H1 (cell line): ENCODE results near the gene KRTAP15-1. TPM values are rescaled to one million over a fixed set of nuclear protein-coding genes. Genes with fewer than 3 reads are reported as not detected.

Experiments used
- CTCF ChIA-PET: fragments of 300-600 bp; sonication (Branson Sonifier 250); formaldehyde crosslinking; loops from one replicate; lab custom pipeline; 2021; ENCODE audit not compliant: partially characterized antibody; lab: Charles Lee
- POLR2A ChIA-PET: fragments of 300-600 bp; sonication (Branson Sonifier 250); formaldehyde crosslinking; loops from one replicate; lab custom pipeline; 2021; ENCODE audit warnings: inconsistent platforms; ENCODE audit not compliant: partially characterized antibody; lab: Charles Lee
- DNase-seq, 2 experiments: peaks; one replicate each; pipeline versions ENCODE4 v3.0.0 to v3.0.0-alpha.2; 2010 to 2022; ENCODE audit warnings: low spot score in 2 of 2, low read depth in 1 of 2, mixed read lengths in 1 of 2
- FAIRE-seq: peaks from 2 replicates; lab custom pipeline; 2011; peaks lifted over from hg19 to GRCh38; lab: Jason Lieb, UNC
- H2AFZ ChIP-seq: 2 replicates; pipeline ENCODE4 v1.8.1; 2012; ENCODE audit warnings: low read length, inconsistent platforms
- H2AK5ac ChIP-seq: 2 replicates; pipeline ENCODE4 v1.6.1; 2013; ENCODE audit warnings: low read depth, low read length
- H2BK120ac ChIP-seq: replicated peaks from 2 replicates; pipeline ENCODE3; 2013; ENCODE audit warnings: low read depth, low read length, inconsistent platforms
- H2BK12ac ChIP-seq: 2 replicates; pipeline ENCODE4 v1.6.1; 2013; ENCODE audit warnings: low read depth, low read length
- H2BK15ac ChIP-seq: 2 replicates; pipeline ENCODE4 v1.6.1; 2013; ENCODE audit warnings: low read length
- H2BK20ac ChIP-seq: 2 replicates; pipeline ENCODE4 v1.6.1; 2013; ENCODE audit warnings: low read length
- H2BK5ac ChIP-seq: 2 replicates; pipeline ENCODE4 v1.6.1; 2013; ENCODE audit warnings: low read depth, low read length
- H3K14ac ChIP-seq: 2 replicates; pipeline ENCODE4 v1.6.1; 2013; ENCODE audit warnings: inconsistent platforms; ENCODE audit not compliant: insufficient read length
- H3K18ac ChIP-seq: 2 replicates; pipeline ENCODE4 v1.6.1; 2013; ENCODE audit warnings: low read length; ENCODE audit errors: extremely low read depth
- H3K23ac ChIP-seq: 2 replicates; pipeline ENCODE4 v1.6.1; 2013; ENCODE audit warnings: inconsistent platforms; ENCODE audit not compliant: insufficient read length
- H3K23me2 ChIP-seq: 2 replicates; pipeline ENCODE4 v1.6.1; 2013; ENCODE audit warnings: low read depth, low read length
- H3K27ac ChIP-seq: 2 replicates; pipeline ENCODE4 v1.6.1; 2011; ENCODE audit warnings: low read depth, low read length, inconsistent platforms
- H3K27me3 ChIP-seq, 4 experiments: replicated peaks in 1 of 4; 1 replicate in 1 of 4; 2 replicates in 3 of 4; pipeline versions ENCODE4 v1.6.1 to v1.8.1; 2011 to 2013; ENCODE audit warnings: low read length in 3 of 4, mild to moderate bottlenecking in 3 of 4, inconsistent platforms in 2 of 4, mixed read lengths in 2 of 4, moderate library complexity in 1 of 4; ENCODE audit not compliant: control insufficient read depth in 3 of 4, insufficient read depth in 3 of 4; ENCODE audit errors: extremely low read depth in 1 of 4
- H3K36me3 ChIP-seq, 4 experiments: 2 replicates each; pipeline versions ENCODE4 v1.6.1 to v1.8.1; 2011 to 2013; ENCODE audit warnings: mild to moderate bottlenecking in 4 of 4, low read length in 3 of 4, moderate library complexity in 2 of 4, control low read depth in 1 of 4, inconsistent platforms in 1 of 4; ENCODE audit not compliant: insufficient read depth in 4 of 4, control insufficient read depth in 2 of 4
- H3K4ac ChIP-seq: replicated peaks from 2 replicates; pipeline ENCODE3; 2013; ENCODE audit warnings: low read length, low read depth, mixed read lengths, inconsistent platforms; ENCODE audit not compliant: insufficient read length
- H3K4me1 ChIP-seq, 4 experiments: replicated peaks in 1 of 4; 1 replicate in 1 of 4; 2 replicates in 3 of 4; pipeline versions ENCODE4 v1.6.1 to v1.8.1; 2011 to 2013; ENCODE audit warnings: low read length in 3 of 4, inconsistent platforms in 2 of 4, mixed read lengths in 1 of 4; ENCODE audit not compliant: insufficient read depth in 4 of 4, control insufficient read depth in 3 of 4
- H3K4me2 ChIP-seq, 2 experiments: 2 replicates each; pipeline versions ENCODE4 v1.6.1 to v1.8.1; 2011 to 2013; ENCODE audit warnings: low read depth in 2 of 2, low read length in 2 of 2, control low read depth in 1 of 2, inconsistent platforms in 1 of 2, mild to moderate bottlenecking in 1 of 2; ENCODE audit not compliant: insufficient read depth in 1 of 2
- H3K4me3 ChIP-seq, 4 experiments: fragments of 200-600, 300-600 bp in 1 of 4; sonication (generic), shearing (Covaris generic), sonication (Bioruptor Twin) in 1 of 4; 2 replicates each; pipeline versions ENCODE4 v1.5.1 to v1.8.1; 2011 to 2016; ENCODE audit warnings: low read length in 4 of 4, low read depth in 3 of 4, control low read depth in 2 of 4, inconsistent platforms in 2 of 4, mild to moderate bottlenecking in 2 of 4, mixed read lengths in 1 of 4, moderate library complexity in 1 of 4; ENCODE audit not compliant: insufficient read depth in 2 of 4; ENCODE audit errors: extremely low read depth in 1 of 4
- H3K56ac ChIP-seq: replicated peaks from 2 replicates; pipeline ENCODE3; 2013; ENCODE audit warnings: low read depth, mild to moderate bottlenecking, mixed read lengths, low read length, inconsistent platforms; ENCODE audit not compliant: insufficient read length
- H3K79me1 ChIP-seq: 2 replicates; pipeline ENCODE4 v1.6.1; 2013; ENCODE audit warnings: low read depth, low read length, control low read depth
- H3K79me2 ChIP-seq, 2 experiments: 2 replicates each; pipeline versions ENCODE4 v1.6.1 to v1.8.1; 2012 to 2013; ENCODE audit warnings: low read length in 2 of 2, mild to moderate bottlenecking in 2 of 2, inconsistent platforms in 1 of 2; ENCODE audit not compliant: insufficient read depth in 2 of 2, control insufficient read depth in 1 of 2
- H3K9ac ChIP-seq, 4 experiments: replicated peaks in 1 of 4; 1 replicate in 1 of 4; 2 replicates in 3 of 4; pipeline versions ENCODE4 v1.6.1 to v1.8.1; 2011 to 2013; ENCODE audit warnings: low read depth in 3 of 4, low read length in 3 of 4, control low read depth in 2 of 4, mild to moderate bottlenecking in 2 of 4, moderate library complexity in 2 of 4, inconsistent platforms in 1 of 4; ENCODE audit errors: extremely low read depth in 1 of 4
- H3K9me3 ChIP-seq, 2 experiments: 2 replicates each; pipeline versions ENCODE4 v1.6.1 to v1.8.1; 2012 to 2013; ENCODE audit warnings: mild to moderate bottlenecking in 2 of 2, moderate library complexity in 2 of 2, control low read depth in 1 of 2, inconsistent platforms in 1 of 2, low read depth in 1 of 2, low read length in 1 of 2, mixed read lengths in 1 of 2; ENCODE audit not compliant: insufficient read depth in 2 of 2
- H4K20me1 ChIP-seq, 2 experiments: replicated peaks in 1 of 2; 2 replicates each; pipeline versions ENCODE3 to v1.8.1; 2011 to 2013; ENCODE audit warnings: inconsistent platforms in 2 of 2, low read length in 2 of 2, mild to moderate bottlenecking in 1 of 2; ENCODE audit not compliant: insufficient read depth in 2 of 2, control insufficient read depth in 1 of 2
- H4K5ac ChIP-seq: 2 replicates; pipeline ENCODE4 v1.6.1; 2013; ENCODE audit warnings: low read length, low read depth, mixed read lengths, inconsistent platforms; ENCODE audit not compliant: insufficient read length
- H4K8ac ChIP-seq: 2 replicates; pipeline ENCODE4 v1.8.0; 2013; ENCODE audit warnings: mild to moderate bottlenecking, moderate library complexity, low read length, inconsistent platforms; ENCODE audit not compliant: insufficient read depth; ENCODE audit errors: extremely low read depth
- H4K91ac ChIP-seq: replicated peaks from 2 replicates; pipeline ENCODE3; 2013; ENCODE audit warnings: low read length, mixed read lengths, inconsistent platforms; ENCODE audit not compliant: insufficient read length
- PHF8 ChIP-seq: fragments of 200-600 bp; sonication (generic); conservative IDR thresholded peaks from 2 replicates; pipeline ENCODE4 v1.7.1; 2012; ENCODE audit warnings: low read depth, mild to moderate bottlenecking, inconsistent platforms, low read length, moderate library complexity
- RAD21 ChIP-seq, 2 experiments: IDR thresholded peaks in 1 of 2; conservative IDR thresholded peaks in 1 of 2; 2 replicates each; pipeline ENCODE4 v1.6.1; 2011; ENCODE audit warnings: low read depth in 2 of 2, low read length in 2 of 2, improper control_type of control experiment in 1 of 2, inconsistent platforms in 1 of 2, mild to moderate bottlenecking in 1 of 2, moderate library complexity in 1 of 2
- WGBS, 2 experiments: shearing (Covaris generic) in 1 of 2; methylation state at CpG; one replicate each; pipeline versions ENCODE4 v1.1.6 to v1.1.7; 2013 to 2015; ENCODE audit warnings: low lambda C conversion rate in 2 of 2, mixed read lengths in 2 of 2, inconsistent platforms in 1 of 2, low coverage in 1 of 2, missing lambda C conversion rate in 1 of 2; ENCODE audit not compliant: insufficient replicate concordance in 2 of 2, insufficient coverage in 1 of 2, insufficient read length in 1 of 2; ENCODE audit errors: extremely low coverage in 1 of 2, missing lambda C conversion rate in 1 of 2; 5-methylcytosine and 5-hydroxymethylcytosine counted together
- polyA plus RNA-seq, 7 experiments: library from polyadenylated mRNA; depleted of rRNA in 3 of 7; stranded (reverse) in 5 of 7; unstranded in 2 of 7; fragments of >200 nt in 5 of 7; fragments of 200-250 nt in 2 of 7; gene quantifications; 1 replicate in 5 of 7; 2 replicates in 1 of 7; 4 replicates in 1 of 7; pipeline versions ENCODE4 v1.2.1 to v1.2.3, GENCODE V29; 2011 to 2013; ENCODE audit warnings: missing spikeins in 2 of 7, mixed read lengths in 2 of 7
- total RNA-seq: library from RNA; stranded (reverse); fragmentation: NEBNext Ultra II Directional; extraction: Animal tissue kit (Norgen Biotek cat#: 25700); gene quantifications from 2 replicates; pipeline ENCODE4 v1.2.1, GENCODE V29; 2021
- TF ChIP-seq, protein P1 (sequence below), 3 experiments: IDR thresholded peaks; 1 replicate in 2 of 3; 2 replicates in 1 of 3; pipeline versions ENCODE4 v1.5.1 to v1.6.1; 2011; ENCODE audit warnings: low read length in 3 of 3, mild to moderate bottlenecking in 3 of 3, inconsistent platforms in 2 of 3, low read depth in 1 of 3, moderate library complexity in 1 of 3; ENCODE audit not compliant: insufficient read depth in 1 of 3; ENCODE audit errors: control extremely low read depth in 1 of 3

KRTAP15-1 gene
- total and polyA plus RNA-seq, 2 of the 8 experiments (the other 6 are each of a cell fraction or from before 2014, with no cell fraction given), result not detected

DNA sequence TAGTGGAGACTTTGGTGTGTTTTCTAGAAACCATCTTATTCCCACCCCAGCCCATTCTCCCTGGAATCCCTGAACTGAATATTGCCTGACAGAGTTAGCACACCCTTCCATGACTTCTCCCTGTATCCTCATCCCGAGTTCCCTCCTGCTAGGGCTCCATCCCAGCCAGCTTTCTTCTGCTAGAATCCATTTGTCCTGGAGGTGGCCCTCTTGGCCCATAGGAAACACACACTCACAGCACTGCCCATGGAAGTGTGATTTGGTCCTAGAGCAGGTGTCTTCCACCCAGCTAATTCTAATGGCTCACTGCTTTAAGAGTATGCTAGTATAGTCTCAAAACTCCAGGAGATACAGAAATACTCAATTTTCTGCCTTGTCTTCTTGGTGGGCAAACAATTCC, 4.1 kb downstream of the KRTAP15-1 start:
- H4K8ac ChIP-seq, result no peak overlapping the region
- H3K36me3 ChIP-seq, result no peaks in the 10 kb centered on the region
- ChIA-PET CTCF (interaction anchor here (0.6 to 3.7 kb wide), 10 partner anchors 9 to 642 kb away, joined by 3 to 20 read pairs (median 3); partner anchors contain the start of genes KRTAP13-3 and KRTAP13-4), POLR2A (no interaction called here)
- no peaks in the 10 kb centered on the region; a peak in 3 of 7 replicates for H3K4me1 ChIP-seq
- no peak overlapping the region for H3K27ac ChIP-seq
- H3K27me3 ChIP-seq, result no peaks in the 10 kb centered on the region
- H3K4ac ChIP-seq, result no peak overlapping the region
- H2BK120ac ChIP-seq, result no peak overlapping the region
- FAIRE-seq, result no peak
- peak; percentile 58 to 71 for TF ChIP-seq RAD21 (IDR thresholded peaks at IDR 0.05 in 1 of 2, conservative IDR thresholded peaks at IDR 0.05 in 1 of 2; ENCODE audit: low read depth in 2 of 2, low read length in 2 of 2)
- TF ChIP-seq, protein P1, sequence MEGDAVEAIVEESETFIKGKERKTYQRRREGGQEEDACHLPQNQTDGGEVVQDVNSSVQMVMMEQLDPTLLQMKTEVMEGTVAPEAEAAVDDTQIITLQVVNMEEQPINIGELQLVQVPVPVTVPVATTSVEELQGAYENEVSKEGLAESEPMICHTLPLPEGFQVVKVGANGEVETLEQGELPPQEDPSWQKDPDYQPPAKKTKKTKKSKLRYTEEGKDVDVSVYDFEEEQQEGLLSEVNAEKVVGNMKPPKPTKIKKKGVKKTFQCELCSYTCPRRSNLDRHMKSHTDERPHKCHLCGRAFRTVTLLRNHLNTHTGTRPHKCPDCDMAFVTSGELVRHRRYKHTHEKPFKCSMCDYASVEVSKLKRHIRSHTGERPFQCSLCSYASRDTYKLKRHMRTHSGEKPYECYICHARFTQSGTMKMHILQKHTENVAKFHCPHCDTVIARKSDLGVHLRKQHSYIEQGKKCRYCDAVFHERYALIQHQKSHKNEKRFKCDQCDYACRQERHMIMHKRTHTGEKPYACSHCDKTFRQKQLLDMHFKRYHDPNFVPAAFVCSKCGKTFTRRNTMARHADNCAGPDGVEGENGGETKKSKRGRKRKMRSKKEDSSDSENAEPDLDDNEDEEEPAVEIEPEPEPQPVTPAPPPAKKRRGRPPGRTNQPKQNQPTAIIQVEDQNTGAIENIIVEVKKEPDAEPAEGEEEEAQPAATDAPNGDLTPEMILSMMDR (IDR thresholded peaks at IDR 0.05; ENCODE audit: control extremely low read depth in 1 of 3, insufficient read depth in 1 of 3, low read depth in 1 of 3, low read length in 3 of 3), result peak in 2 of 3 experiments; percentile 38 to 43; a peak in 3 of 4 replicates
- TF ChIP-seq PHF8, result no peak
- no peak for DNase-seq
- H2BK15ac ChIP-seq, result no peak overlapping the region
- no peaks in the 10 kb centered on the region for H3K23me2 ChIP-seq
- no peak overlapping the region for H3K23ac ChIP-seq
- H4K91ac ChIP-seq, result no peak overlapping the region
- H2AK5ac ChIP-seq, result no peak overlapping the region
- H3K79me1 ChIP-seq, result no peaks in the 10 kb centered on the region
- no peak overlapping the region for H4K5ac ChIP-seq
- H2BK20ac ChIP-seq, result no peak overlapping the region
- H3K4me3 ChIP-seq, result no peak overlapping the region
- H3K9ac ChIP-seq, result no peak overlapping the region
- H3K79me2 ChIP-seq, result no peaks in the 10 kb centered on the region
- no peaks in the 10 kb centered on the region for H4K20me1 ChIP-seq
- H2AFZ ChIP-seq, result no peak overlapping the region
- no peak overlapping the region for H3K4me2 ChIP-seq
- WGBS, 2 experiments, result 93% methylated on average over 1 of the region's 1 CpG; no CpG with 5 or more reads in 1 of the 2 experiments
- no peak overlapping the region for H2BK12ac ChIP-seq
- no peak overlapping the region for H3K18ac ChIP-seq
- H3K14ac ChIP-seq, result no peak overlapping the region
- no peaks in the 10 kb centered on the region for H3K9me3 ChIP-seq
- H2BK5ac ChIP-seq, result no peak overlapping the region
- no peak overlapping the region for H3K56ac ChIP-seq
